Coronary artery (tissue), 2 donors: ENCODE measurements around the gene TMEM117.

ENCODE experiments used
- DNase-seq: peaks from one replicate; pipeline ENCODE4 v3.0.0-alpha.2; 2017; ENCODE audit warnings: low spot score
- H3K27ac ChIP-seq, 2 donors: fragments of 200-600 bp; sonication (generic); one replicate each; pipeline ENCODE4 v1.5.1; 2016 to 2019
- H3K4me3 ChIP-seq: fragments of 200-600 bp; sonication (generic); 2 replicates; pipeline ENCODE4 v1.5.1; 2016; ENCODE audit warnings: mild to moderate bottlenecking, moderate library complexity
- CTCF ChIP-seq: fragments of 200-600 bp; sonication (generic); IDR thresholded peaks from one replicate; pipeline ENCODE4 v1.5.1; 2019; ENCODE audit warnings: antibody characterized with exemption

TMEM117 gene

GRCh38 chr12:44117337-44117736, 281.5 kb downstream of the TMEM117 start:
- TF ChIP-seq CTCF, result no peak
- DNase-seq, result no peak

GRCh38 chr12:44118946-44119345, 283.1 kb downstream of the TMEM117 start:
- H3K27ac ChIP-seq, result no peak overlapping the region
- DNase-seq, result no peak

More at GRCh38 chr12:44117337-44117736, 281.5 kb downstream of the TMEM117 start:
- Histone ChIP-seq H3K27ac (no peak overlapping the region), H3K4me3 (no peak overlapping the region)

GRCh38 chr12:44126806-44127205, 290.9 kb downstream of the TMEM117 start:
- no peak overlapping the region for H3K4me3 ChIP-seq
- no peak for TF ChIP-seq CTCF
- no peak overlapping the region for H3K27ac ChIP-seq
- no peak for DNase-seq

More at GRCh38 chr12:44118946-44119345, 283.1 kb downstream of the TMEM117 start:
- H3K4me3 ChIP-seq, result no peak overlapping the region
- no peak for TF ChIP-seq CTCF

- DNase-seq, result no peak
- no peak overlapping the region for H3K4me3 ChIP-seq
- no peak overlapping the region for H3K27ac ChIP-seq
- TF ChIP-seq CTCF, result no peak
These were observed 292.3 kb downstream of the TMEM117 start for GRCh38 chr12:44127966-44128710.

- no peak for DNase-seq
- H3K4me3 ChIP-seq, result no peak overlapping the region
- no peak for TF ChIP-seq CTCF
- H3K27ac ChIP-seq, result no peak overlapping the region
These were observed 307.3 kb downstream of the TMEM117 start for GRCh38 chr12:44143175-44143574.

GRCh38 chr12:44148936-44149335, 313.1 kb downstream of the TMEM117 start:
- DNase-seq, result no peak
- H3K27ac ChIP-seq, result no peak overlapping the region
- no peak for TF ChIP-seq CTCF
- H3K4me3 ChIP-seq, result no peak overlapping the region

GRCh38 chr12:44154128-44154527, 318.2 kb downstream of the TMEM117 start:
- DNase-seq, result no peak
- TF ChIP-seq CTCF, result no peak
- no peak overlapping the region for H3K27ac ChIP-seq
- peak overlapping the region; percentile 12 for H3K4me3 ChIP-seq
